Left ventricle myocardium inferior (tissue), 1 donor: ENCODE measurements around the gene REEP5. TPM values are rescaled to one million over a fixed set of nuclear protein-coding genes. Genes with fewer than 3 reads are reported as not detected.
A peak's percentile ranks its signal among the peaks of the same experiment; 100 is the strongest.

Experiments used
- DNase-seq: peaks from one replicate; pipeline ENCODE4 v3.0.0-alpha.2; 2020
- H3K27ac ChIP-seq: fragments of 200-600 bp; replicated peaks from 2 replicates; pipeline ENCODE4 v1.8.0; 2021
- H3K27me3 ChIP-seq: fragments of 200-600 bp; 2 replicates; pipeline ENCODE4 v1.8.0; 2021; ENCODE audit warnings: low read depth
- H3K36me3 ChIP-seq: fragments of 200-600 bp; 2 replicates; pipeline ENCODE4 v1.8.0; 2021
- H3K4me1 ChIP-seq: fragments of 200-600 bp; 2 replicates; pipeline ENCODE4 v1.8.0; 2021
- H3K4me3 ChIP-seq: fragments of 200-600 bp; 2 replicates; pipeline ENCODE4 v1.8.0; 2021; ENCODE audit warnings: mild to moderate bottlenecking, moderate library complexity
- H3K9me3 ChIP-seq: fragments of 200-600 bp; replicated peaks from 2 replicates; pipeline ENCODE4 v1.8.0; 2021
- intact Hi-C: fragments of 100-400 bp; cut with micrococcal nuclease; formaldehyde crosslinking; loops from one replicate; pipeline ENCODE4 v1.11.0; 2022
- total RNA-seq: library from RNA; stranded (reverse); fragmentation: NEBNext Ultra II Directional; extraction: Animal tissue kit (Norgen Biotek cat#: 25700); gene quantifications from one replicate; pipeline ENCODE4 v1.2.1, GENCODE V29; 2021
- TF ChIP-seq, protein P1 (sequence below): fragments of 200-600 bp; IDR thresholded peaks from 2 replicates; pipeline ENCODE4 v1.8.0; 2021; ENCODE audit warnings: antibody characterized with exemption, mild to moderate bottlenecking, borderline replicate concordance
- donor health status: DM: no; HTN: yes; CAD: no; lungs with severe emphysema.

REEP5 gene
- total RNA-seq, 1 donor from 2014 or later = 137 TPM

DNA sequence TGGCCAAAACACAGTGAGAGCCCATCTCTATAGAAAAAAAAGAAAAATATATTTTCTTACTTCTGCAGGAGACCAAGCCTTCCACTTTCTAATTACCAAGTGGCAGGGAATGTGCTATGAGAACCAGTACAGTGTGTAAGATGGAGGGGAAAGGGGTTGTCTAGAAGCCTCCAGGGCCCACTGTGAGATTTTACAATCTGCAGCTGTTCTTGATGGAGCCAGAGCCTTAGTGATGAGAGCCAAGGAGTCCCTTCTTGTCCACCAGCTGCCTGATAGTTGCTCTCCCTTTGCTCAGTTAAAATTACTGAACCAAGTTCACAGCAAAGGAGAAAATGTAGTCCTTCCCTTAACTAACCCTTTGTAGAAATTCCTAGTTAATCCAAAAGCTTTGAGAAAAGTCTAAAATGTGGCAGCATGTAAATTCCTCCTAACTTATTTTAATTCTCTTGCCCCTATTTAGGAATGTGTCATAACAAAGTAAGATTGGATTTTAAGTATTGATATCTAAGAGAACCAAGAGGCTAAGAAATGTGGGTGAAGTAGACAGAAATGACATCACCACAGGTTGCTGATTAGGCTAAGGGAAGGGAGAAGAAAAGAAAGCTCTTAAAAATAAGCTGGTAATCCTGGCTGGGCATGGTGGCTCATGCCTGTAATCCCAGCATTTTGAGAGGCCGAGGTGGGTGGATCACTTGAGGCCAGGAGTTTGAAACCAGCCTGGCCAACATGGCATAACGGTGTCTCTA, 41.6 kb downstream of the REEP5 start:
- peaks cover 76% of the 10 kb centered on the region for H3K4me1 ChIP-seq
- no peaks in the 10 kb centered on the region for H3K27me3 ChIP-seq
- no peaks in the 10 kb centered on the region for H3K9me3 ChIP-seq
- peak overlapping the region; percentile 21 for H3K27ac ChIP-seq
- DNase-seq = no peak
- TF ChIP-seq, protein P1, sequence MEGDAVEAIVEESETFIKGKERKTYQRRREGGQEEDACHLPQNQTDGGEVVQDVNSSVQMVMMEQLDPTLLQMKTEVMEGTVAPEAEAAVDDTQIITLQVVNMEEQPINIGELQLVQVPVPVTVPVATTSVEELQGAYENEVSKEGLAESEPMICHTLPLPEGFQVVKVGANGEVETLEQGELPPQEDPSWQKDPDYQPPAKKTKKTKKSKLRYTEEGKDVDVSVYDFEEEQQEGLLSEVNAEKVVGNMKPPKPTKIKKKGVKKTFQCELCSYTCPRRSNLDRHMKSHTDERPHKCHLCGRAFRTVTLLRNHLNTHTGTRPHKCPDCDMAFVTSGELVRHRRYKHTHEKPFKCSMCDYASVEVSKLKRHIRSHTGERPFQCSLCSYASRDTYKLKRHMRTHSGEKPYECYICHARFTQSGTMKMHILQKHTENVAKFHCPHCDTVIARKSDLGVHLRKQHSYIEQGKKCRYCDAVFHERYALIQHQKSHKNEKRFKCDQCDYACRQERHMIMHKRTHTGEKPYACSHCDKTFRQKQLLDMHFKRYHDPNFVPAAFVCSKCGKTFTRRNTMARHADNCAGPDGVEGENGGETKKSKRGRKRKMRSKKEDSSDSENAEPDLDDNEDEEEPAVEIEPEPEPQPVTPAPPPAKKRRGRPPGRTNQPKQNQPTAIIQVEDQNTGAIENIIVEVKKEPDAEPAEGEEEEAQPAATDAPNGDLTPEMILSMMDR = no peak
- H3K36me3 ChIP-seq = peaks cover 81% of the 10 kb centered on the region
- no peak overlapping the region for H3K4me3 ChIP-seq
- intact Hi-C loops = no loop called here

GRCh38 chr5:112878760-112879159, 43.3 kb downstream of the REEP5 start:
- TF ChIP-seq, protein P1 = no peak
- no peak overlapping the region for H3K4me3 ChIP-seq
- no peak for DNase-seq
- peaks cover 60% of the 10 kb centered on the region for H3K4me1 ChIP-seq
- H3K27me3 ChIP-seq = no peaks in the 10 kb centered on the region
- intact Hi-C loops = no loop called here
- H3K9me3 ChIP-seq = no peaks in the 10 kb centered on the region
- peak overlapping the region; percentile 21 for H3K27ac ChIP-seq
- peaks cover 68% of the 10 kb centered on the region for H3K36me3 ChIP-seq

- Histone ChIP-seq H3K4me1 (peaks cover 54% of the 10 kb centered on the region), H3K9me3 (no peaks in the 10 kb centered on the region), H3K4me3 (no peak overlapping the region), H3K27ac (no peak overlapping the region), H3K36me3 (peaks cover 68% of the 10 kb centered on the region), H3K27me3 (no peaks in the 10 kb centered on the region)
- intact Hi-C loops = no loop called here
- DNase-seq = no peak
- TF ChIP-seq, protein P1 = no peak
These were observed 43.9 kb downstream of the REEP5 start for GRCh38 chr5:112878101-112878500.

GRCh38 chr5:112876362-112876761, 45.7 kb downstream of the REEP5 start:
- TF ChIP-seq, protein P1 = no peak
- H3K27ac ChIP-seq = no peak overlapping the region
- H3K4me1 ChIP-seq = peaks cover 50% of the 10 kb centered on the region
- no peaks in the 10 kb centered on the region for H3K27me3 ChIP-seq
- H3K9me3 ChIP-seq = no peaks in the 10 kb centered on the region
- intact Hi-C loops = no loop called here
- no peak overlapping the region for H3K4me3 ChIP-seq
- H3K36me3 ChIP-seq = peaks cover 61% of the 10 kb centered on the region
- no peak for DNase-seq

- no peak overlapping the region for H3K4me3 ChIP-seq
- H3K27ac ChIP-seq = no peak overlapping the region
- H3K36me3 ChIP-seq = peaks cover 65% of the 10 kb centered on the region
- DNase-seq = no peak
- H3K4me1 ChIP-seq = no peaks in the 10 kb centered on the region
- no peaks in the 10 kb centered on the region for H3K9me3 ChIP-seq
- H3K27me3 ChIP-seq = no peaks in the 10 kb centered on the region
- TF ChIP-seq, protein P1 = no peak
- intact Hi-C loops = no loop called here
These were observed 51.1 kb downstream of the REEP5 start for GRCh38 chr5:112870966-112871365.
